Activated T-helper 2 cell treated with anti-CD3 and anti-CD28 coated beads, Interferon-gamma antibody, Interleukin-2, Interleukin-4, amounts not matched to agents 10 μg/mL and 5 μg/mL and 100 μg/mL, durations not matched to agents 14 hours and 24 hours and 36 hours (primary cell): ENCODE data around the gene MAFG. TPM values are rescaled to one million over a fixed set of nuclear protein-coding genes. Genes with fewer than 3 reads are reported as not detected.
A peak's percentile ranks its signal among the peaks of the same experiment; 100 is the strongest.

Source experiments
- DNase-seq: peaks from one replicate; pipeline ENCODE4 v3.0.0; 2021; ENCODE audit warnings: low spot score
- H3K27ac Mint-ChIP-seq: one replicate; pipeline ENCODE4 v1.8.0; 2021; ENCODE audit warnings: mixed read lengths
- H3K27me3 Mint-ChIP-seq: one replicate; pipeline ENCODE4 v1.8.0; 2021; ENCODE audit warnings: low read depth, mixed read lengths
- H3K36me3 Mint-ChIP-seq: one replicate; pipeline ENCODE4 v1.8.0; 2021; ENCODE audit warnings: low read depth, mixed read lengths
- H3K4me1 Mint-ChIP-seq: one replicate; pipeline ENCODE4 v1.8.0; 2021; ENCODE audit warnings: low read depth, mixed read lengths
- H3K4me3 Mint-ChIP-seq: one replicate; pipeline ENCODE4 v1.8.0; 2021; ENCODE audit warnings: low read depth, mild to moderate bottlenecking, moderate library complexity, mixed read lengths
- H3K9me3 Mint-ChIP-seq: one replicate; pipeline ENCODE4 v1.8.0; 2021; ENCODE audit warnings: mixed read lengths
- intact Hi-C: fragments of 100-400 bp; cut with micrococcal nuclease; formaldehyde crosslinking; loops from one replicate; pipeline ENCODE4 v1.15.1; 2023
- total RNA-seq: library from RNA; stranded (reverse); gene quantifications from 2 replicates; pipeline ENCODE4 v1.2.3, GENCODE V29; 2022

Gene MAFG
- total RNA-seq = 30.3 and 31.8 TPM in 2 replicates

GRCh38 chr17:81927653-81928543 lies at the start of gene MAFG:
Gene MAFG (minus strand): TSS chr17:81927735. CDS start chr17:81923185, 4,550 bp downstream.
- Mint-ChIP-seq H3K4me3 (peak within 1 kb of the TSS; percentile 90), H3K9me3 (no peaks in the 10 kb centered on the region), H3K27me3 (peaks cover 2% of the 10 kb centered on the region), H3K4me1 (peaks cover 14% of the 10 kb centered on the region), H3K27ac (peak within 1 kb of the TSS; percentile 82), H3K36me3 (peaks cover 1% of the 10 kb centered on the region)
- intact Hi-C loops = loop anchor here (1.0 to 5.0 kb wide), 2 partner anchors 10 to 94 kb away; partner anchors contain the start of genes CENPX, LRRC45 and SIRT7
- peak; percentile 87 for DNase-seq

GRCh38 chr17:81976332-81977210 lies 49.0 kb upstream of the MAFG start:
- Mint-ChIP-seq H3K36me3 (peaks cover 13% of the 10 kb centered on the region), H3K27ac (peak overlapping the region; percentile 86), H3K4me3 (peak overlapping the region; percentile 94), H3K27me3 (peaks cover 6% of the 10 kb centered on the region), H3K9me3 (peaks cover 7% of the 10 kb centered on the region), H3K4me1 (peaks cover 22% of the 10 kb centered on the region)
- intact Hi-C loops = loop anchor here (1.0 kb wide), 1 partner anchor 8 kb away; no protein-coding TSS in a partner anchor
- no peak for DNase-seq

- intact Hi-C loops = no loop called here
- Mint-ChIP-seq H3K36me3 (no peaks in the 10 kb centered on the region), H3K27ac (no peak overlapping the region), H3K27me3 (peaks cover 6% of the 10 kb centered on the region), H3K4me1 (peaks cover 7% of the 10 kb centered on the region), H3K4me3 (no peak overlapping the region), H3K9me3 (peaks cover 7% of the 10 kb centered on the region)
- no peak for DNase-seq
Observed at GRCh38 chr17:81973432-81973831, 45.9 kb upstream of the MAFG start.

GRCh38 chr17:81968850-81969812 lies 41.6 kb upstream of the MAFG start:
- Mint-ChIP-seq H3K27ac (no peak overlapping the region), H3K27me3 (peaks cover 11% of the 10 kb centered on the region), H3K36me3 (no peaks in the 10 kb centered on the region), H3K4me1 (peaks cover 3% of the 10 kb centered on the region), H3K4me3 (no peak overlapping the region), H3K9me3 (peaks cover 4% of the 10 kb centered on the region)
- DNase-seq = no peak
- intact Hi-C loops = loop anchor here (1.0 kb wide), 1 partner anchor 8 kb away; the partner anchor contains the start of gene ASPSCR1

- DNase-seq = no peak
- Mint-ChIP-seq H3K9me3 (peaks cover 2% of the 10 kb centered on the region), H3K27me3 (peaks cover 15% of the 10 kb centered on the region), H3K4me3 (peak overlapping the region; percentile 58), H3K27ac (no peak overlapping the region), H3K4me1 (peaks cover 3% of the 10 kb centered on the region), H3K36me3 (no peaks in the 10 kb centered on the region)
- intact Hi-C loops = loop anchor here (1.0 kb wide), 1 partner anchor 9 kb away; the partner anchor contains the start of gene ASPSCR1
Observed at GRCh38 chr17:81968396-81968745, 40.8 kb upstream of the MAFG start.

GRCh38 chr17:81967533-81968395 lies 40.2 kb upstream of the MAFG start:
- Mint-ChIP-seq H3K27me3 (peaks cover 21% of the 10 kb centered on the region), H3K4me3 (peak overlapping the region; percentile 58), H3K9me3 (no peaks in the 10 kb centered on the region), H3K36me3 (no peaks in the 10 kb centered on the region), H3K4me1 (peaks cover 3% of the 10 kb centered on the region), H3K27ac (no peak overlapping the region)
- intact Hi-C loops = loop anchor here (1.0 kb wide), 1 partner anchor 10 kb away; the partner anchor contains the start of gene ASPSCR1
- DNase-seq = peak; percentile 80

GRCh38 chr17:81967244-81967532 lies 39.7 kb upstream of the MAFG start:
- intact Hi-C loops = no loop called here

GRCh38 chr17:81966343-81967243 lies 39.1 kb upstream of the MAFG start:
- Mint-ChIP-seq H3K9me3 (no peaks in the 10 kb centered on the region), H3K4me3 (no peak overlapping the region), H3K4me1 (peaks cover 3% of the 10 kb centered on the region), H3K27ac (no peak overlapping the region), H3K36me3 (no peaks in the 10 kb centered on the region), H3K27me3 (peaks cover 26% of the 10 kb centered on the region)
- no peak for DNase-seq
- intact Hi-C loops = no loop called here

More at GRCh38 chr17:81967244-81967532, 39.7 kb upstream of the MAFG start:
- Mint-ChIP-seq H3K4me1 (peaks cover 3% of the 10 kb centered on the region), H3K4me3 (no peak overlapping the region), H3K27ac (no peak overlapping the region), H3K27me3 (peaks cover 24% of the 10 kb centered on the region), H3K36me3 (no peaks in the 10 kb centered on the region), H3K9me3 (no peaks in the 10 kb centered on the region)
- no peak for DNase-seq

GRCh38 chr17:81964081-81964849 lies 36.7 kb upstream of the MAFG start:
- intact Hi-C loops = no loop called here
- DNase-seq = no peak
- Mint-ChIP-seq H3K4me3 (no peak overlapping the region), H3K4me1 (peaks cover 3% of the 10 kb centered on the region), H3K36me3 (no peaks in the 10 kb centered on the region), H3K9me3 (no peaks in the 10 kb centered on the region), H3K27me3 (peaks cover 26% of the 10 kb centered on the region), H3K27ac (no peak overlapping the region)
